ENCODE results near the gene GABRB2.
"Not testable (repeated sequence)": the region's sequence is repeated elsewhere in the genome, so short reads cannot be mapped to it uniquely, and the experiment has no call there.

Gene GABRB2
- total RNA-seq = 0 reads per million in 2 experiments

- DNase-seq (ENCODE audit: low read depth) = no peak
Measured at GRCh38 chr5:161546470-161547301, at the start of gene GABRB2. GABRB2 (minus strand) TSS chr5:161546725; CDS start chr5:161546643, 82 bp downstream.

- DNase-seq (ENCODE audit: low read depth) = no peak
Measured at GRCh38 chr5:161585798-161586197, 39.3 kb upstream of the GABRB2 start.

DNA sequence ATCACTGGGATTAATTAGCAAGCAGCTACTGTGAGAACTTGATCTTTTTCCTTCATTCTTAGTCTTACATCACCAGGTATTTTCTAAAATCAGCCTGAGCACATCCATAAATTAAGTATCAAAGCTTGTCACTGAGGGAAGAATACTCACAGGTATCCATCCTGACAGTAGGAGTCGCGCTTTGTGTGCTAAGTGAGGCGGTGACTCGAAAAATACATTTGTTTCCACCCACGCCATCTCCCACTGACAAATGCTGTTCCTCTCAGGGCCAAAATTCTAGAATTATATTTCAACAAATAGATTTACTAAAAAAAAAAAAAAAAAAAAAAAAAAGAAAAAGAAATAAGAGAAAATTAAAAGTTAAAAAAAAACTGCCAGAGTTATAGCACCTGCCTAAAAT lies 34.1 kb upstream of the GABRB2 start:
- DNase-seq (ENCODE audit: low read depth) = no peak

DNA sequence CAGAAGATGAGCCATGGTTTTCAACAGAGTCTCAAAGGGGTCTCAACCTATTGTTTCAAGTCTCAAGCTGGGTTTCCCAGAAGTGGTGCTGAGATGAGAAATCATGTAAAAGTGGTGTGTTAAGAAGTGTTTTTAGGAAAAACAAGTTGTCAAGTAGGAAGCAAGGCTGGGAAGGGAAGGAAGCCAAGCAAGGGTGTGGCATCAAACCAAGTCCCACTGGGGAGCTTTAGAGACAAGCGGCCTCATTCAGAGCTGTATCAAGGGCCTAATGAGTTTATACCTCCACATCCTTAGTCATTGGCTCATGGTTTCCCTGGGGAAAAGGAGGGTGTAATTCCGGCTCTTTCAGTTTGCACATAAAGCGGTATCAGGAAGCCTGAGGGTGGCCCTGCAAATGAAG lies 26.4 kb upstream of the GABRB2 start:
- DNase-seq (ENCODE audit: low read depth) = no peak

DNA sequence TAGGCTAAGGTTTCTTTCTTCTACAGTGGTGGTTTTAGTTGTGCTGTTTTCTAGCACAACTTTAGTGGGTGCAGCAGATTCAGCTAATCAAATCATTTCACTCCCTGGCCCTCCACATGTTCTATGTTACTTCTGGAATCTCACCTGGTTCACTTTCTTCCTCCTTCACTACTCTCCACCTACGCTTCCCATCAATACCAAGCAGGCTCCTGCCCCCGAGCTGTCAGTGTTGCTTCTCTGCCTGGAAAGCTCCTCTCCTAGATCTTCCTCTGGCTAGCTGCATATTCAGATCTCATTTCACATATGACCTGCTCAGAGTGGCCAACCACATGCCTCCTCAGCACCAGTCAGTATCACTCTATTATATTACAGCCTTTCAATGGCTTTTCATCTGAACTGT lies 19.6 kb upstream of the GABRB2 start:
- DNase-seq (ENCODE audit: low read depth) = no peak

- no peak for DNase-seq (ENCODE audit: low read depth)
Measured at GRCh38 chr5:161562446-161562845, 15.9 kb upstream of the GABRB2 start.

DNA sequence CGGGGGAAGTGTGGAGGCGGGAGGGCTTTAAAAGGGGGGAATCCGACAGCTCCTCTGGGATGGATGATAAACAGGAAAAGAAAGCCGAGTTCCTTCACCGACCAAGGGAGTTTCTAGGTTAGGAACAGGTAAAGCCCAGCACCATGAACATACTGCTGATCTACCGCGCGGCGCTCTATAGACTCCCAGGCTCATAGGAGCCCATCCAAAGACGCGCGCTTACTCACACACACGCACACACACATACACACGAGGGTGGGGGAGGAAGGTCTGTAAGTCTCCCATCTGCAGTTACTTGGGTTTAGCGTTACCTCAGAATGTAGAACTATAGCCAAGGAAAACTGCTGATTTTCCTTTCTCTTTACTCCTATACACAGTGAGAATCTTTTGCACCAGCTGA lies 2.6 kb upstream of the GABRB2 start:
- DNase-seq (ENCODE audit: low read depth) = no peak

DNA sequence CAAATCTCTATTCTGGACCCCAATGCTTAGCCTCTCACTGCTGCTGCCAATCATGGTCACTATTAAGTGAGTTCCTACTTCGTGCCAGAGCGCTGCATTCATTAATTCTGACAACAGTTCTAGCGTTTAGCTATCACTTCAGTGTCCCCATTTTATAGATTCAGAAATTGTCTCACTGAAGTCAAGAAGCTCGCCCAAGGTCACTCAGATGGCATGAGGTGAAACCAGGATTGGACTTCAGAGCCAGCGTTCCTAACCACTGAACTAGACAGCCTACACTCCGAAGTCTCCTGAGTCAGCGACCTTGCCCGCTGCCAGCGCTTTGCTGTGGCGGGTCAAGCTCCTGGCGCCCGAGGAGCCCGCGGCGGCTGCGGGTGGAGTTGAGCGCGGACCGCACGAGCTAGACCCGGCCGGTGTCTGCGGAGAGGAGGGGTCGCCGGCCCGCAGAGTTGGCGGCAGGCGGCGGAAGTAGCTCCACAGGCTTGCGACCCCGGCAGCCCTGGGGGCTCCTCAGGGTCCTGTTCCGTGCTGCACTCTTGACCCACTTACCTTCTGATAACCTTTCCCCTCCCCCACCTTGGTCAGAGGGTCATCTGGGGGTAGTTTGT lies 2.1 kb upstream of the GABRB2 start:
- DNase-seq (ENCODE audit: low read depth) = no peak

DNA sequence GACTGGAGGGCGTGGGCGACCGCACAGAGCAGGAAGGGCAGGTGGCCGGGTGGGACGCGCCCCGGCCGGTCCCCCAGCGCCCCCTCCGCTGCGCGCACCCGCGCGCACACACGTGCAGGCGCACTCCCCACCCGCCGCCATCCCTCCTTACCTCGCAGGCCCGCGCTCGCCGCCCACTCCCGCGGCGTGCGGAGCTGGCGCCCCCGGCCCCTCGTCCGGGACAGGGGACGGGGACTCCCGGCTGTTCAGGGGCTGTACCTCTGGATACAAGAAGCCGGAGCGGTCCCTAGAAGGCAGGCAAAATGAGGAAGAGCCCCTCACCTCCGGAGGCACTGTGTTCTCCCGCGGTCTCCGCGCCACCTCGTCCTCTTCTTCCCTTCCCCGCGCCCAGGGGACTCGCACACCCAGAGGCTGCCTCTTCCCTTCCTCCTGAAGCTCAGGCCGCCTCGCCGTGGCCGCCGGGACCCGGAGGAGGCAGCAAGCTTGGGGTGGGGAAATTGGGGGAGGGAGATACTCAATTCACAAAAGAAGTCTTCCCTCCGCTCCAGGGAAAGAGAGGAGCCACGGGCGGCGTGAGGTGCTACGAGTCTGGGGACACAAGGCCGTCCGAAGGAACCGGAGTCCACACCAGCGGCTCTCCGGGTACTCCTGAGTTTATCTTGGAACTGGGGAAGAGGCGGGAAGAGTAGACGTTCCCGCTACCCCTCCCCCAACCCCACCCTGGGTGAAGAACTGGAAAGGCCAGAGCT lies 1.4 kb upstream of the GABRB2 start:
- DNase-seq (ENCODE audit: low read depth) = no peak

- DNase-seq (ENCODE audit: low read depth) = no peak
Measured at GRCh38 chr5:161547406-161547737, 847 bp upstream of the GABRB2 start.

DNA sequence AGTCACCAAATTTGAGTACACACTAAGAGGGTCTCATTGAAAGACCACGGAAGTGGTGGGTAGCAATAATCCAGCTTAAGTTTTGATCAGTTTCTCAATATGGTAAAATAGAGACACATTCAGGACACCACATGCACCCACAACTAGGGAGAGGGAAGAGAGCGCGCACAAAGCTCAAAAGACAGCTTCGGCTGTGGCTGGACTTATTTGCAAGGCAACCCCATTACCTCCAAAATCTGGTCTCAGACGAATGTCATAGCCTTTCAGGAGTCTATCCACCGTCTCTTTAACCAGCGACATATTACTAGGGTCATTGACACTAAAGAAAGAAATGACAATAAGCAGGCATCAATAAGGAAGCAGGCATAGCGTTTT lies 443 bp downstream of the GABRB2 start:
- no peak for DNase-seq (ENCODE audit: low read depth)

GRCh38 chr5:161545344-161546094 lies 1.0 kb downstream of the GABRB2 start:
- no peak for DNase-seq (ENCODE audit: low read depth)

- no peak for DNase-seq (ENCODE audit: low read depth)
Measured at GRCh38 chr5:161544350-161544765, 2.2 kb downstream of the GABRB2 start.

DNA sequence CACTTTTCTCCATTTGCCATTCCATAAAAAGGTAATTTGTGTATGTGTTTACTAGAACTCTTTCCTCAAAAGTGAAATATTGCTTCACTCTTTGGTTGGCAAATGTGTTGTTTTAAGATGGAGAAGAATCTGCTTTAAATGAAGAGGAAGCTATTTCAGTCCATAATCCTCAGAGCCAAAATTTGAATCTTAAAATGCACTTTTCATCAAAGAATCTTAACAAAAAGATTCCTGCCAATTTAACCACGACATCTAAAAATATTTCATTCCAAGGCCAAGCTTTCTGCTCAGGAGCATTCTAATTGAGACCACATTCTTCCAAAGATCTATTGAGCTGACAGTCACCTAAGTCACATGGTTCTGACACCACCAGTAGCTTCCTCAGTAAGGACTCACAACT lies 7.5 kb downstream of the GABRB2 start:
- no peak for DNase-seq (ENCODE audit: low read depth)

DNA sequence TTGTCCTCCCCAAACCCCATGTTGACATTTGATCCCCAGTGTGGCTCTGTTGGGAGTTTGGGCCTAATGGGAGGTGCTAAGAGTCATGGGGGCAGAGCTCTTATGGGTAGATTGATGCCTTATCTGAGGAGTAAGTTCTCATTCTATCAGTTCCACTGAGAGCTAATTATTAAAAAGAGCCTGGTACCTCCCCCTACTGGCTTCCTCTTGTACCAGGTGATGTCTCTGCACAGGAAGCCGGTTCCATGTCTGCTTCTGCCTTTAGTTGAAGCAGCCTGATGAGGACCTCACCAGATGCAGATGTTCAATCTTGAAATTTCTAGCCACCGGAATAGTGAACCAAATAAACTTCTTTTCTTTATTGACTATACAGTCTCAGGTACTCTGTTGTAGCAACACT lies 10.8 kb downstream of the GABRB2 start:
- DNase-seq (ENCODE audit: low read depth) = no peak

DNA sequence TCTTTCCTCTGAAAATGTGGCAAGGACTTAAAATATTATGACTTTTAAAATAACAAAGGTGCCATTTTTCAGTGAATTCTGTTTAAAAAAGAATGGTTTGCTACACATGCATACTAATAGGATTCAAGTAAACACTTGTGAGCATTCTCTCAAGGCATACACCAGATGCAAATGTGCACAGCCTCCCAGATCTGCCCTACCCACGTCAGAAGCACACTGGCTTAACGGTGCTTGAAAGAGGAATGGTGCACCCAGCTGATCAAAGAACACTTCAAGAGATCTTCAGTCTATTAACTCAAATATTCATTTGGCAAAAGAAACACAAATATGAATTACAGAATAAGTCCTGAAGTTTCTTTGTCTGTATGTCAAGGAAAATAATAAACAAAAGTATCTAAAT lies 15.8 kb downstream of the GABRB2 start:
- no peak for DNase-seq (ENCODE audit: low read depth)

DNA sequence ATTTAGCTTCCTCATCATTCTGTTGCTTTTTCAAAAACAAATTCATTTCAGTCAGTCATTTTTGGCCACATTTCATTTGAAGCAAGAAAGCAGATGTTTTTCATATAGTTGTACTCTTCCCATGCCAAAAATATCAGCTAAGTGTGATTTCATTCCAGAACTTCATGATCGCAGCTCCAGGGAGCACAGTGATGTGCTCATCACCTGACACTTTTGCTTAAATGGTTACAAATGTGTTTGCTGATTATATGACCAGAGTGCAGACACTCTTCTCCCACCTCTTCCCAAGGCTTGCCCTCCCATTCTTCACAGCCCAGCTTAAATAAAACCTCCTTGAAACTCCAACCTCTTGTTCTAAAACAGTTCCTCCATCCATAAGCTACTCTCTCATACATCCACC lies 32.6 kb downstream of the GABRB2 start:
- no peak for DNase-seq (ENCODE audit: low read depth)

- no peak for DNase-seq (ENCODE audit: low read depth)
Measured at GRCh38 chr5:161507591-161507990, 38.9 kb downstream of the GABRB2 start.

DNA sequence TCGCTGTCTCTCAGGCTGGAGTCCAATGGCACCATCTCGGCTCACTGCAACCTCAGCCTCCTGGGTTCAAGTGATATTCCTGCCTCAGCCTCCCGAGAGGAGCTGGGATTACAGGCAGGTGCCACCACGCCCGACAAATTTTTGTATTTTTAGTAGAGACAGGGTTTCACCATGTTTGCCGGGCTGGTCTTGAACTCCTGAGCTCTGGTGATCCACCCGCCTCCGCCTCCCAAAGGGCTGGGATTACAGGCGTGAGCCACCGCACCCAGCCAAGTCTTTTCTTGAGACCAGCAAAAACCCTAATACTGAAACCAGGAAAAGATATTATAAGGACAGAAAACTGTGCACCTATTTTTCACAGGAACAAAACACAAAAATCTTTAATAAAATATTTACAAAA lies 41.4 kb downstream of the GABRB2 start:
- not testable (repeated sequence) for DNase-seq (ENCODE audit: low read depth)

DNA sequence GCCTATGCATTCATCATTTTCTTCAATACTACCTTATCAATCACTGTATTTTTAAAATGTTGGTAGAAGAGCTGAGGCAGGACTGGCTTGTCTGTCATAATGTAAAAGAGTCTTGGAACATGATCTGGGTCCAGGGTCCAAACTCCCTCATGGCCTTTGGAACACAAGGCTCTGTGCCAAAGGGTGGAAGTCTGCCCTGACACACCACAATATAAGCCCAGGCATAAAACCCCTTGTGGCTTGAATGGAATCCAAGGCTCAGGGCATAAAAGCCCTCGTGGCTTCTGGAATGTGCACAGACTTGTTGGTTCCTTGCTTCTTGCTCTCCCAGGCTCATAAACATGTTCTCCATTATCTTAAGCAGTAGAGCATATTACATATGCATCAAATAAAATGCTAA lies 48.0 kb downstream of the GABRB2 start:
- DNase-seq (ENCODE audit: low read depth) = no peak

DNA sequence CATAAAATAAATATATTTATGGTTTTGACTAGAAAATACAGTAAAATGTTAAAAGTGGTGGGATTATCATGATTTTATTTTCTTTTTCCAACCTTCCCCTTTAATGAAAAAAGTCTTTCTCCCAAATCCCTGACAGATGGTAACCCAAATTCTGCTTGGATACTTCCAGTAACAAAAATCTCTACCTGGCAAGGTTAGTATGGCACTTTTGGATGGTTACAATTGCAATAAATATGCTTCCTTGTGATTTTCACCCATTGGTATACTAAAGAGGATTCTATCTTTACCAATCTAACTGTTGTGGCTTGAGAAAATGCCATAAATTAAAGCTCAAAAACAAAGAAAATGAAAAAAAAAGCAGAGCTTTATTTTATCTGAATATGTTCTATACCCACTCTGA lies 62.8 kb downstream of the GABRB2 start:
- no peak for DNase-seq (ENCODE audit: low read depth)

GRCh38 chr5:161481922-161482321 lies 64.6 kb downstream of the GABRB2 start:
- no peak for DNase-seq (ENCODE audit: low read depth)
